NCI-H345 treated with DMSO at 0.1 percent for 48 hours (cell line): ENCODE results near the gene CFAP68.

Experiments
- DNase-seq: peaks from one replicate; lab custom pipeline; 2025; ENCODE audit not compliant: unreplicated experiment; lab: John Stamatoyannopoulos, UW

CFAP68 gene

DNA sequence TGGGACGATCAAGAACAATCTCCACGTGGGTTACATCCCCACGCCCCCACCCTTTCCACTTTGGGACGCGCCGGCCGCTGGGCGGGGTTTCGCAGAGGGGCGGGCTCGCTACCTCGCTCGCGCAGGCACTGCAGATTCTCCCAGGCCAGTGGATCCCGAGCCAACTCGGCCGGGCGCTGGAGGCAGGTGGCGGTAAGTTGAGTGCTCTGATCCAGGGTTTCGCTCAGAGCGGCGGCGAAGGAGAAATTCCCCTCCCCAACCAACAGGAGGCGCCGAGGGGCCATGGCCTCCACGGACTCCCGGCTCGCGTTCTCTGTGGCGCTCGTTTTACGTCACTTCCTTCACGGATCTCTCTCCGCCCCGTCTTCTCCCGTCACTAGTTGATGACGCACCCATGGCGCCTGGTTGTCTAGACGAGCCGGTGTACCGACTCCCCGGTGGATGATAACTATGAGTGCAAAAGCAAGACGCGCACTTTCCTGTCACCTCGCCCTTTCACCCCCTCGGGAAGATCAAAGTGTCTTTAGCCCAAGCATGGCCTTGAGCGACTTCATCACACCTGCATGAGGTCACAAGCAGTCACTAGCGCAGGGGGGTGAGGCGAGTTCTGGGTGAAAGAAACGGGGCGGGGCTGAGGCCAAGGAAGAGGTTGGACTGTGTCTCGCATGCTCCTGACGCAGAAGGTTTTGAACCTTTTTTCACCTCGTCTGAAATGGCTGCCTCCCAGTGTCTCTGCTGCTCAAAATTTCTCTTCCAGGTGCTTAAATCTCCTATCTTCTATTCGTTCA is at the start of gene CFAP68, which contains the start of gene FDXACB1:
Gene CFAP68, plus strand, starts transcription at position 693 of the 788 bp plus-strand sequence. Its CDS starts 20 bp downstream, at position 713.
Gene FDXACB1, minus strand, starts transcription at position 317 of the 788 bp plus-strand sequence. Its CDS starts 33 bp downstream, at position 284.
- DNase-seq: peak; percentile 95

DNA sequence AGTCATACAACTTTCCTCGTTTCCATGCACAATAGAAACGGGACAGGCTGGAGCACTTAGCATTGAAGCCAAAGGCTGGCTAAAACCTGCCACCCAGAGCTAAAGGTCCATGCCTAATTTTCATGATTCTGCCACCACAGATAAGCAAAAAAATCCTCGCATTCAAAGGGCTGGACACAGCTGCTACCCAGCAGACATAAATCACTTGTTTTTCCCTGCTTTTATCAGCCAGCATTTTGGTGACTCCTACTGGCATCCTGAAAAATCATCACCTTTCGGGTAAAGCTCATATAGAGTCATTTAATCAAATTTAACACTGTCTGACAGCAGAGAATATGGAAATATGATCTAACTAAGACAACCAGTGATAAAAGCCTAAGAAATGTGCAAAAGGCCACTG is 45.8 kb upstream of the CFAP68 start:
- no peak for DNase-seq

- DNase-seq: no peak
These were observed 44.7 kb upstream of the CFAP68 start for GRCh38 chr11:111834432-111835163.

DNA sequence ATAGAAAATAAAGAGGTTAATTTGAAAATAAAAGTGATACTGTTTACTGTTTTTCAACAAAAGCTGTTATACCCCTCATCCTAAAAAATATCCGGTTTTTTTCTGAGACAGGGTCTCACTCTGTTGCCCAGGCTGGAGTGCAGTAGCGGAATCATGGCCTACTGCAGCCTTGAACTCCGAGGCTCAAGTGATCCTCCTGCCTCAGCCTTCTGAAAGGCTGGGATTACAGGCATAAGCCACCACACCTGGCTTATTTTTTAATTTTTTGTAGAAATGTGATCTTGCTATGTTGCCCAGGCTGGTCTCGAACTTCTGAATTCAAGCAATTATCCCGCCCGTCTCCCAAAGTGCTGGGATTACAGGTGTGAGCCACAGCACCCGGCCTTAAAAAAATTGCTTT is 43.7 kb upstream of the CFAP68 start:
- DNase-seq: no peak

DNA sequence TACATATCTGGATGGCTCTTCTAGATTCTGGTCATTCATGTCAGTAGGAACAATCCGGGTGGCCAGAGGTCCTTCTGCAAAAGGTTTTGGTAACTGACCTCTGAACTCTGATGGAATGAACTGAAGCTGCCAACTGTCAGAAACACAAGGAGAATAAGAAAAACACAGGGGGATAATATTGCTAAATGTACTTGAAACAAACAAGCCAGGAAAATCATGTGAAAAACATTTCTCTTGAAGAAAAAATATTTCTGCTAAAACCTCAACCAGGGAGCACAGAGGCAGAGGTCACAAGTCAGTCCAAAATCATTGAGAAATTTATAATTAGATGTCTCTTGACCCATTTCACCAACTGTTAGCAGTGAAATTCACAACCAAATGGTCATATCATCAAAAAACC is 43.2 kb upstream of the CFAP68 start:
- no peak for DNase-seq

DNA sequence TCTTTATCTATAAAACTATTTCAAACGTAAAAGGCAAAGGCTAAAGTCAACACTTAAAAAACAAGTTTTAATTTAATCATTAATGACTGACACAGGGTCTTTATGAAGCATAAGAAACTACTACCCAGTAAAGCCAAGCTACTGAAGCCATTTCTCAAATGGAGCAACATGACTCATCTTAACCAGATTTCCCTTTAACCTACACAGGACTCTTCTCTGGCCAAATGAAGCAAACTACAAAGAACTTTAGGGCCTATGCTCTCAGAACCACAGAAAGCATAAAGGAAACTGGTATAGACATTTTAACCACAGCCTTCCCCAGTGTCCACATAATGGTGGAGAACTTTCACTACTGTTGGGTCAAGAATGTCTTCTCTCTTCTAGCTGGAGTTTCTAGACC is 42.6 kb upstream of the CFAP68 start:
- DNase-seq: no peak

GRCh38 chr11:111837366-111837891 is 41.9 kb upstream of the CFAP68 start:
- no peak for DNase-seq

DNA sequence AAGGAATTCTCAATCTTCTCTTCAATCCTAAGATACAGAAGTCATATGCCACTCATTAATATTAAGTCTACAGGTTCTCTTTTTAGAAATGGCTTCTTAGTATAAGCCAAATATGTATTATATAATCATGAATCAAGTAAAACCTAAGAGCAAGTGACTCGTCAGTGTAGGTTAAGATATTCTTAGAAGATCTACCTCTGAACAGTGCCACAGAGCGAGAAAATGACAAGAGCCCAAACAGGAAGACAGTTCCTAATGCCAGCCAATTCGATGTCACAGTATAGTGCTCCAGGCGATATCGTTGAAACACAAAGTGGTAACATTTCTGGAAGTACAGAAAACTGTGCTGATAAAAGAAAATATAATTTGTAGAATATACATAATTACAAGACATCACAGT is 41.3 kb upstream of the CFAP68 start:
- no peak for DNase-seq

GRCh38 chr11:111840143-111840542 is 39.2 kb upstream of the CFAP68 start:
- DNase-seq: no peak

DNA sequence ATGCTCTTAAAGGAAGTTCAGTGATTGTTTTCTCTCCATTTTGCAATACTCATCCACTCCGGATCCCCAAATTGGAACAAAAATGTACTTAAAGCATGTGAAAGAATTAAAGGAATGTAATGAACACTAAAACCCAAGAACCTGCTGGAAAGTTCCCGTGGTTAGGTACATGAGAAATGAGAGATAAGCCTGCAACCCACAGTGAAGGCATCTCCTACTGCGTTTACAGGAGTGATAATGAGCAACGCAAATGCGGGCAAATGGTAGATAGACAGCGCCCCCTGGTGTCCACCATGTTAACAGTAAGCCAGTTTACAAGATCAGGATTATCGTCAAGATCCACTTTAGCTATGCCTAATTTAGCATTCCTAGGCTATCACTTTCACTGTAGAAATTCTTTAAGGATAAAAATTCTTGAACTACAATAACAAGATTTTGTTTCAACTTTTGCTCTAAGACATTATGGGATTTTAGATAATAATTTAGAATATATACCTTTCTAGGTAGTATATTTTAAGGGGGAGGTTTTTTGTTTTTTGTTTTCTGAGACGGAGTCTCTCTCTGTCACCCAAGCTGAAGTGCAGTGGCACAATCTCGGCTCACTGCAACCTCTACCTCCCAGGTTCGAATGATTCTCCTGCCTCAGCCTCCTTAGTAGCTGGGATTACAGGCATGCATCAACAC is 37.8 kb upstream of the CFAP68 start:
- DNase-seq: peak; percentile 71

DNA sequence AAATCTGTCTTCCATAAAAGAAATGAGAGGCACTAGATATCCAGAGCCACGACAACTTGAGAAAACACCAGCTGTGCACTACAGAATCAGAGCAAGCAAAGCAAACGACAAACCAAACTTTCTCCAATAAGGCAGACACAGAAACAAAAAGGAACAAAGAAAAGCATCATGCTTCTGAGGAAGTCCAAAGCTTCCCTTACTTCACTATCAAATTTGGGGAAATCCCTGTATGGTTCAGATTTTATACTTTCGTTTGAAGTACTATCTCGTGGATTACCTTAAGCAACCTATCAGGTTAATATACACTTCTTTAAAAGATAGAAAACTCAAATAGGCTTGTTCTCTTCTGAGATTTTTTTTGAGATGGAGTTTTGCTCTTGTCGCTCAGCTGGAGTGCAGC is 35.7 kb upstream of the CFAP68 start:
- no peak for DNase-seq

GRCh38 chr11:111845276-111846028 is 33.9 kb upstream of the CFAP68 start:
- no peak for DNase-seq

DNA sequence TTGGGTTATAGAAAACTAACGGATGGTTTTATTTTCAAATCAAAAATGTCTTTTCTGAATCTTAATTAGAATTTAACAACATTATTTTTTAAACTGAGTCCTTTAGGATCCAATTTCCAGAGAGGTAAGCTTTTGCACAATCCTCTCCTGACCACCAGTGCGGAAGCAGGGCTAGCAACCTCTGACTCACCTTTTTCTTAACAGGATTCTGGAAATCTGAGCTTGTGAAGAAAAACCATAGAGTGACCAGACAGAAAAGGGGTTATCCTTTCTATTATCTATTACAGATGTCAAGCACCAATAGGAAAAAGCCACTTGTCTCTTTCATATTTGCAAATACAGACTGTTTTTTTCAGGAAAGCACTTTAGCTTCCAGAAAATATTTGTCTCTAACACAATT is 33.3 kb upstream of the CFAP68 start:
- DNase-seq: no peak

DNA sequence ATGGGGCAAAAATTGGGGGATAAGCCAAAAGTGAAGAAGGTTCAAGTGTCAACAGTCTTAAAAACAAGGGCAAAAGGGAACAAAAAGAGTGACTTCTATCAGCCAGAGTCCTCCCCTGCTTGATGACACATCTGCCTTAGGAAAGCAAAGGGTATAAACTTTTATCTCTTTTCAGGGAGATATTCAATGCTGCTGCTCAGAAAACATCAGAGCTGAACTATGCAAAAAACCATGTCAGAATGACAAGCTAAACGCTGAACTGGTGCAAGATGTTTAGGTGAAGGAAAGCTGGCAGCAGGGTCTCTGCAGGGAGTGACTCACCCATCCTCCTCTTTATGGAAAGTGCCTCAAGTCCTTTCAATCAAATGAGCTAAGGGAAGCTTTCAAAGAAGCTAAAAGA is 32.7 kb upstream of the CFAP68 start:
- no peak for DNase-seq

GRCh38 chr11:111849631-111850030 is 29.7 kb upstream of the CFAP68 start:
- no peak for DNase-seq

- DNase-seq: no peak
These were observed 28.3 kb upstream of the CFAP68 start for GRCh38 chr11:111851067-111851466.

GRCh38 chr11:111851636-111852035 is 27.7 kb upstream of the CFAP68 start:
- DNase-seq: no peak

- no peak for DNase-seq
These were observed 27.2 kb upstream of the CFAP68 start for GRCh38 chr11:111852103-111852502.

DNA sequence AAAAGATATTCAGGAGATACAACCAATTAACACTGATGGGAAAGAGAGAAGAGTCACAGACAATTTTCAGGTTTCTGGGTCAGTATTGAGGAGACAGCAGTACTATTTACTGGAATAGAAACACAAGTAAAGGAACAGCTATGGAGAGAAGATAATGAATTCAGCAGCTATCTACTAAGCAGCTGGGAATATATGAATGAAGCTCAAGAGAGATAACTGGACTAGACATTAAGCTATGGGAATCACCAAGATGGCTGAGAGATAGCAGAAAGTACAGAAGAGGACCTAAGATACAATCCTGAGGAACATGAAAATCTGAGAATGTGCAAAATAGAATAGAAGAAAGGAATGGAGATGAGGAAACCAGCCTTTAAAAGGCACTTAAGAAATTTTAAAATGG is 23.8 kb upstream of the CFAP68 start:
- DNase-seq: no peak

DNA sequence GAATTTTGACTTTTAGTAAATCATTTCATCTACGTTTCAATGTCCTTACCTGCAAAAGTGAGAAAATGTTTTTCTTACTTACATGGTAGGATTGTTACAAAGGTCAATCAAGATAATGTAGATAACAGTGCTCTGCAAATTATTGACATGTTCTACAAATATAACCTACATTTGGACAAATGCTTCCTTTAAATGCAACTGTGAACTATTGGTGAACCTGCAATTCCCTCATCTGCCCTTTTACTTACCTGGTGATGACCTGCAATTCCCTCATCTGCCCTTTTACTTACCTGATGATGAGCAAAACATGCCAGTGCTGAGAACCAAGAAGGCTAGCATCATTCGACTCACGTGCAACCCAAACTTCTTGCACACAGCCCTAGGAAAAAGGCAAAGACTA is 19.1 kb upstream of the CFAP68 start:
- DNase-seq: no peak

DNA sequence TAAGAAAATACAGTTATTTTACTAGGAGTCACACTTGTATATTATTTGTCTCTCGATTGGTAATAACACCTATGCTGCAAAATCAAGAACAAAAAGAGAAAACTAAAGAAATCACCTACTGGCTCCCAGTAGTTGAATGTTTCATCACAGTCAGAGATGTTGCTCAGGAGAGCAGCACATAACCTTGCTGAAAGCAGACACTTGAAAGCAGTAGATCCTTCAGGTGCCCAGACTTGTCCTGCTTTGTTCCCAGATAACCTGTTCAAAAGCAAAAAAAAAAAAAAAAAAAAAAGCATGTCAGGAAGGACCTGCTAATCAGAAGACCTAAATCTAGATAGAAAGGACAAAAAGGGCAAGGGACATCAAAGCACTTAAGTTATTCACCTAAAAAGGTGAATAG is 9.2 kb upstream of the CFAP68 start:
- no peak for DNase-seq
